Right atrium auricular region (tissue), 2 donors: Measurements from ENCODE around the gene CD274. TPM values are rescaled to one million over a fixed set of nuclear protein-coding genes. Genes with fewer than 3 reads are reported as not detected.
"Not testable (repeated sequence)": the region's sequence is repeated elsewhere in the genome, so short reads cannot be mapped to it uniquely, and the experiment has no call there.

Source experiments
- DNase-seq: peaks from one replicate; pipeline ENCODE4 v3.0.0-alpha.2; 2019; ENCODE audit warnings: low spot score
- H3K27ac ChIP-seq, 2 donors: fragments of 200-600 bp; sonication (generic); 1 replicate in 1 of 2; 2 replicates in 1 of 2; pipeline ENCODE4 v1.5.1; 2016 to 2019
- H3K27me3 ChIP-seq, 2 donors: fragments of 200-600 bp; sonication (generic); one replicate each; pipeline versions ENCODE4 v1.5.1 to v1.6.0; 2017 to 2019
- H3K36me3 ChIP-seq: fragments of 200-600 bp; sonication (generic); one replicate; pipeline ENCODE4 v1.5.1; 2016
- H3K4me1 ChIP-seq, 2 donors: fragments of 200-600 bp; sonication (generic); one replicate each; pipeline versions ENCODE4 v1.5.1 to v1.6.0; 2017 to 2019
- H3K4me3 ChIP-seq, 2 donors: fragments of 200-600 bp; sonication (generic); 1 replicate in 1 of 2; 2 replicates in 1 of 2; pipeline ENCODE4 v1.5.1; 2017 to 2019; ENCODE audit warnings: mild to moderate bottlenecking in 1 of 2, moderate library complexity in 1 of 2
- H3K9me3 ChIP-seq, 2 donors: fragments of 200-600 bp; sonication (generic); one replicate each; pipeline ENCODE4 v1.5.1; 2019
- total RNA-seq, 2 donors: library from RNA; depleted of rRNA; stranded (reverse); fragments of >200 nt; gene quantifications; one replicate each; pipeline ENCODE4 v1.1.0, GENCODE V29; 2016
- TF ChIP-seq, protein P1 (sequence below), 2 donors: fragments of 200-600 bp; sonication (generic); IDR thresholded peaks; one replicate each; pipeline ENCODE4 v1.5.1; 2019; ENCODE audit warnings: antibody characterized with exemption in 2 of 2

The CD274 gene
- total RNA-seq, 2 donors from 2014 or later, result 6.6 to 14.1 TPM

DNA sequence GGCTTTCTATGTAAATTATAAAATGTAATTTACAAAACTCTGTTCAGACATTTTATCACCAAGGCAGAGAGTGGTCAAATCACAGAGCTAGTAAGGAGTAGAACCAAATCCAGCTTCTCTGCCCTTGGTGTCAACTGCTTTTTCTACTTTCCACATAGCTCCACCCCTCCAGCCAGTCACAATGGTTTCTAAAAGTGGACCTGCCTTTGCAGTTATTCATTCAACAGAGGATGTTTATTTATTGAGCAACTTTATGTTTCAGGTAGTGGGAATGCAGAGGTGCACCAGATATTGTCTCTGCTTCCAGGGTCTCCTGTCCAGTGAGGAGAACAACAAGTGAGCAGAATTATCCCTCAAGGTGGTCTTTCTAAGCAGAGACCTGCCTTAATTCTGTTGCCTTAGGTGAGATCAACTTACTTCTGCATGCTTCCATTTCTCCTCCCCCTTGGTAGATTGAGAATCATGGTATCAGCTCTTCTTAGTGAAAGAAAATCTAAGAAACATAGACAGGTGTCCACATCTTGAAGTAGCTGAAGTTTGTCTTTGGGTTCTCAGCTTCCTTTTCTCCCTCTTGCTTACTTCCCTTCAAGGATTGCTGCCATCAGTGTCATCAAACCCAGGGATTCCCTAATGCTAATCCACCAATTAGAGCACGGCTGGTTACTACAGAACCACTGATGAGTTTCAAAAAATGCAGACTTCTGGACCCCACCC is 42.8 kb downstream of the CD274 start:
- no peak for DNase-seq
- Histone ChIP-seq H3K27me3 (no peaks in the 10 kb centered on the region), H3K27ac (no peak overlapping the region), H3K36me3 (no peaks in the 10 kb centered on the region), H3K4me1 (no peaks in the 10 kb centered on the region), H3K4me3 (no peak overlapping the region), H3K9me3 (no peaks in the 10 kb centered on the region)
- TF ChIP-seq, protein P1, sequence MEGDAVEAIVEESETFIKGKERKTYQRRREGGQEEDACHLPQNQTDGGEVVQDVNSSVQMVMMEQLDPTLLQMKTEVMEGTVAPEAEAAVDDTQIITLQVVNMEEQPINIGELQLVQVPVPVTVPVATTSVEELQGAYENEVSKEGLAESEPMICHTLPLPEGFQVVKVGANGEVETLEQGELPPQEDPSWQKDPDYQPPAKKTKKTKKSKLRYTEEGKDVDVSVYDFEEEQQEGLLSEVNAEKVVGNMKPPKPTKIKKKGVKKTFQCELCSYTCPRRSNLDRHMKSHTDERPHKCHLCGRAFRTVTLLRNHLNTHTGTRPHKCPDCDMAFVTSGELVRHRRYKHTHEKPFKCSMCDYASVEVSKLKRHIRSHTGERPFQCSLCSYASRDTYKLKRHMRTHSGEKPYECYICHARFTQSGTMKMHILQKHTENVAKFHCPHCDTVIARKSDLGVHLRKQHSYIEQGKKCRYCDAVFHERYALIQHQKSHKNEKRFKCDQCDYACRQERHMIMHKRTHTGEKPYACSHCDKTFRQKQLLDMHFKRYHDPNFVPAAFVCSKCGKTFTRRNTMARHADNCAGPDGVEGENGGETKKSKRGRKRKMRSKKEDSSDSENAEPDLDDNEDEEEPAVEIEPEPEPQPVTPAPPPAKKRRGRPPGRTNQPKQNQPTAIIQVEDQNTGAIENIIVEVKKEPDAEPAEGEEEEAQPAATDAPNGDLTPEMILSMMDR (IDR thresholded peaks at IDR 0.05), result no peak

DNA sequence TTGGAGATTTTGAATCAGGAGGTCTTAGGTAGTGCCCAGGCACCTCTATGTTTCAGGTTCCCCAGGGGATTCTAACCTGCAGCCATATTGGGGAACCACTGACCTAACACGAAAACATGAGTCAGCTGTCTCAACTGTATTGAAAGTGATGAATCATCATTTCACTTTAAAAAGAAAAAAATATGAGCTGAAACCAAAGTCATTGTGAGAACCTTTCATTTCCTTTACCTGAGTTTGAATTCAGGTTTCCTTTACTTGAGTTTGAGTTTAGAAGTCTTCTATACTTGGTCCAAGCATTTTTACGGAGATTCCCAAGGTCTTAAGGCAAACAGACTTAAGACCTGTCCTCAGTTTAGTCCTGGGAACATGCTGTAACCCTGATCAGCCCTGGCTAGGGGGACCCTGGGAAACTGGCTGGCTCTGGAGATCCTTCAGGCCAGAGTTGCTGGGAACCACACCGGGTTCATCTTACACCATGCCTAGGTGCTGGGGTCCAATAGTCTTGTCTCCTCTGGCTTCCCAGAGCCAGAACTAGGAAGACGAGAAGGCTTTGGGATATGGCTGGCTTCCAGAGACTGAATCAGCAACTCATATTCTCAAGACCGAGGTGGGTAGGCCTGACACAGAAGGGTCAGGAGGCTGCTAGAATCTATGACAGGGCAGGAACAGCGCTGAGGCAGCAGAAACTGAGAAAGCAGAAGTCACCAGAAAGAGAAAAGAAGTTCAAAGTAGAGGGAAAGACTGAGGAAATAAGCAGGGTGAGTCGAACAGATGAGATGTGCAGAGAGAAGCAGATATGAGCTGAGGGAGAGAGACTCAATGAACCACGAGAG is 43.6 kb downstream of the CD274 start:
- Histone ChIP-seq H3K4me1 (no peaks in the 10 kb centered on the region), H3K36me3 (no peaks in the 10 kb centered on the region), H3K27me3 (no peaks in the 10 kb centered on the region), H3K9me3 (no peaks in the 10 kb centered on the region), H3K4me3 (no peak overlapping the region), H3K27ac (peak overlapping the region in 1 of 2 donors; percentile 29)
- no peak for DNase-seq
- TF ChIP-seq, protein P1 (IDR thresholded peaks at IDR 0.05), result no peak

DNA sequence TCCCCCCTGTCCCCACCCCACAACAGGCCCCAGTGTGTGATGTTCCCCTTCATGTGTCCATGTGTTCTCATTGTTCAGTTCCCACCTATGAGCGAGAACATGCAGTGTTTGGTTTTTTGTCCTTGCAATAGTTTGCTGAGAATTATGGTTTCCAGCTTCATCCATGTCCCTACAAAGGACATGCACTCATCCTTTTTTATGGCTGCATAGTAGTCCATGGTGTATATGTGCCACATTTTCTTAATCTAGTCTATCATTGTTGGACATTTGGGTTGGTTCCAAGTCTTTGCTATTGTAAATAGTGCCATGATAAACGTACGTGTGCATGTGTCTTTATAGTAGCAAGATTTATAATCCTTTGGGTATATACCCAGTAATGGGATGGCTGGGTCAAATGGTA is 44.4 kb downstream of the CD274 start:
- H3K4me1 ChIP-seq, H3K4me3 ChIP-seq, DNase-seq, H3K27ac ChIP-seq, H3K36me3 ChIP-seq, H3K9me3 ChIP-seq, H3K27me3 ChIP-seq: not testable (repeated sequence)

DNA sequence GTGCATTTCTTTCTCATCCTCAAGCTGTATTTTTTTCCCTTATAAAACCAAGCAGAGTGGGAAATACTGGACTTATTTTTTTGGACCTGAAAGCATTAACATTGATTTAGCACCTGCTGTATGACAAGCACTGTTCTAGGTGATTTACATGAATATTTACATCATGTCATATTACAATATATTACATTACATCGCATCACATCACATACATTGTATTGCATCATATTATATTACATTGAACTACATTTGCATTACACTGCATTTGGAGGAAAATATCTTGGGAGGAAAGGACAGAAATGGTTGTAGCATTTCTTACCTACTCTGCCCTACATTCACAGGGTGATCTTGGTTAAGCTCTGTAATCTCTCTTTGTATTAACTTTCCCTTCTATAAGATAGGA is 48.8 kb downstream of the CD274 start:
- H3K27ac ChIP-seq, result peak overlapping the region; percentile 82 to 87
- no peak overlapping the region for H3K4me3 ChIP-seq
- no peaks in the 10 kb centered on the region for H3K36me3 ChIP-seq
- TF ChIP-seq, protein P1 (IDR thresholded peaks at IDR 0.05), result no peak
- H3K4me1 ChIP-seq, result peaks cover 0 to 37% of the 10 kb centered on the region in 2 donors
- no peak for DNase-seq
- no peaks in the 10 kb centered on the region for H3K27me3 ChIP-seq
- H3K9me3 ChIP-seq, result no peaks in the 10 kb centered on the region

DNA sequence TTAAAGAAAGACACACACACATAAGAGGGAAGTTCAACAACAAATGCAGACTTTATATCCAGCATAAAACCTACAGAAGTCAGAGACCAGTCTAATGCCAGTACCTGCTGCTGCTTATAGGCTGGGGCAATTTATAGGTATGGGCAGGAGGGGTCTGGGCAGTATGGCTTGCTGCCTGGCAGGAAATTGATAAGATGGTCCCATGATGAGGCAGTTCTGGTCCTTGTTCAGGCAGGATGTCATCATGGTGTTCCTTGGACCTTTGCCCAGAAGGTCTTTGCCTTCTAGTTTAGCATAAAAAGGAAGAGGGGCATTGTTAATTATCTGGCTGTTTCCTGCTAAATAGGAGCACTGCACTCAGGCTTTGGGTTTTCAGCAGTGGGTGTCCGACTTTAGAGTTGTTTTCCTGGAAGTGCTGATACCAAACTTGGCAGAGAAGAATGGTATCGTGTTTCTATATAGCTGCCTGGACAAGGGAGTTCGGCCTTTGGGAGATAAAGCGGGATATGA is 49.6 kb downstream of the CD274 start:
- Histone ChIP-seq H3K36me3 (no peaks in the 10 kb centered on the region), H3K4me1 (peaks cover 0 to 37% of the 10 kb centered on the region in 2 donors), H3K27ac (peak overlapping the region; percentile 82 to 87), H3K4me3 (no peak overlapping the region), H3K9me3 (no peaks in the 10 kb centered on the region), H3K27me3 (no peaks in the 10 kb centered on the region)
- TF ChIP-seq, protein P1 (IDR thresholded peaks at IDR 0.05), result no peak
- DNase-seq, result no peak
